ENCODE results near the gene RANBP2.
"Not testable (repeated sequence)": the region's sequence is repeated elsewhere in the genome, so short reads cannot be mapped to it uniquely, and the experiment has no call there.

Gene RANBP2

GRCh38 chr2:108719149-108720044 is at the start of gene RANBP2:
RANBP2 (plus strand) TSS chr2:108719482; CDS start chr2:108719607, 125 bp downstream.
- ChIA-PET CTCF (no interaction called here), POLR2A (ENCODE audit: low non-redundant PET) (interaction anchor here (0.7 kb wide), 1 partner anchor 667 kb away, joined by 3 read pairs; no protein-coding TSS in a partner anchor)
- DNase-seq (ENCODE audit: low spot score), result peak; percentile 73
- no peak for TF ChIP-seq CTCF (conservative IDR thresholded peaks at IDR 0.05; ENCODE audit: low read depth)
- H3K27ac ChIP-seq, result peak within 1 kb of the TSS; percentile 88

- CTCF ChIA-PET; DNase-seq (ENCODE audit: low spot score); POLR2A ChIA-PET (ENCODE audit: low non-redundant PET); H3K27ac ChIP-seq: not testable (repeated sequence)
Observed at GRCh38 chr2:108670282-108670681, 49.0 kb upstream of the RANBP2 start.

- POLR2A ChIA-PET (ENCODE audit: low non-redundant PET); DNase-seq (ENCODE audit: low spot score); H3K27ac ChIP-seq; CTCF ChIA-PET: not testable (repeated sequence)
Observed at GRCh38 chr2:108672200-108672805, 47.0 kb upstream of the RANBP2 start.

GRCh38 chr2:108676522-108676921 is 42.8 kb upstream of the RANBP2 start:
- H3K27ac ChIP-seq; DNase-seq (ENCODE audit: low spot score); POLR2A ChIA-PET (ENCODE audit: low non-redundant PET); CTCF ChIA-PET: not testable (repeated sequence)

GRCh38 chr2:108677239-108677744 is 42.0 kb upstream of the RANBP2 start:
- CTCF ChIA-PET; DNase-seq (ENCODE audit: low spot score); POLR2A ChIA-PET (ENCODE audit: low non-redundant PET); H3K27ac ChIP-seq: not testable (repeated sequence)

GRCh38 chr2:108678198-108678651 is 41.1 kb upstream of the RANBP2 start:
- POLR2A ChIA-PET (ENCODE audit: low non-redundant PET); CTCF ChIA-PET; H3K27ac ChIP-seq: not testable (repeated sequence)
- DNase-seq (ENCODE audit: low spot score), result peak; percentile 2

GRCh38 chr2:108680805-108681204 is 38.5 kb upstream of the RANBP2 start:
- CTCF ChIA-PET, result interaction anchor here (0.6 kb wide), 1 partner anchor 44 kb away, joined by 3 read pairs; no protein-coding TSS in a partner anchor
- POLR2A ChIA-PET (ENCODE audit: low non-redundant PET); DNase-seq (ENCODE audit: low spot score); H3K27ac ChIP-seq: not testable (repeated sequence)

GRCh38 chr2:108688818-108689756 is 30.2 kb upstream of the RANBP2 start:
- H3K27ac ChIP-seq; DNase-seq (ENCODE audit: low spot score); CTCF ChIA-PET; POLR2A ChIA-PET (ENCODE audit: low non-redundant PET): not testable (repeated sequence)

GRCh38 chr2:108690001-108690400 is 29.3 kb upstream of the RANBP2 start:
- POLR2A ChIA-PET (ENCODE audit: low non-redundant PET); CTCF ChIA-PET; DNase-seq (ENCODE audit: low spot score): not testable (repeated sequence)

GRCh38 chr2:108691447-108691846 is 27.8 kb upstream of the RANBP2 start:
- no peak for TF ChIP-seq CTCF (conservative IDR thresholded peaks at IDR 0.05; ENCODE audit: low read depth)
- CTCF ChIA-PET, result no interaction called here
- no peak for DNase-seq (ENCODE audit: low spot score)
- H3K27ac ChIP-seq, result no peak overlapping the region
- POLR2A ChIA-PET (ENCODE audit: low non-redundant PET), result no interaction called here

More at GRCh38 chr2:108690001-108690400, 29.3 kb upstream of the RANBP2 start:
- H3K27ac ChIP-seq, result not testable (repeated sequence)

Data from RWPE1 (cell line).